SU-DHL-6 (cell line): ENCODE results near the gene ETV1.

Experiments
- H2AFZ ChIP-seq: fragments of 200-600 bp; sonication (generic); 2 replicates; pipeline ENCODE4 v1.6.1; 2014; ENCODE audit warnings: low read depth, mild to moderate bottlenecking, moderate library complexity, mixed read lengths, antibody characterized with exemption, low read length; ENCODE audit not compliant: severe bottlenecking
- H3F3A ChIP-seq: fragments of 200-600 bp; shearing (Covaris generic); 2 replicates; pipeline ENCODE4 v1.6.0; 2016; ENCODE audit warnings: antibody characterized with exemption, mild to moderate bottlenecking; ENCODE audit not compliant: insufficient read depth
- H3K27ac ChIP-seq: fragments of 200-600 bp; sonication (generic); 2 replicates; pipeline ENCODE4 v1.5.1; 2016; ENCODE audit warnings: low read depth, mild to moderate bottlenecking, low read length, moderate library complexity, mixed read lengths
- H3K27me3 ChIP-seq: fragments of 200-600 bp; sonication (generic), shearing (Covaris generic); 2 replicates; pipeline ENCODE4 v1.6.0; 2014; ENCODE audit warnings: mild to moderate bottlenecking, low read length
- H3K36me3 ChIP-seq: fragments of 200-600 bp; sonication (generic); 2 replicates; pipeline ENCODE4 v1.6.1; 2014; ENCODE audit warnings: mild to moderate bottlenecking, low read length, mixed read lengths
- H3K4me2 ChIP-seq: fragments of 300-600, 200-600 bp; shearing (Covaris generic), sonication (generic); 2 replicates; pipeline ENCODE4 v1.6.0; 2014; ENCODE audit warnings: low read length, low read depth, mild to moderate bottlenecking; ENCODE audit not compliant: poor library complexity, severe bottlenecking
- H3K4me3 ChIP-seq: fragments of 200-600 bp; sonication (generic); 2 replicates; pipeline ENCODE4 v1.5.1; 2014; ENCODE audit warnings: antibody characterized with exemption, low read length, mild to moderate bottlenecking, mixed read lengths; ENCODE audit not compliant: insufficient read depth, poor library complexity, severe bottlenecking
- H3K79me2 ChIP-seq: fragments of 200-600 bp; sonication (generic); 2 replicates; pipeline ENCODE4 v1.6.1; 2014; ENCODE audit warnings: mild to moderate bottlenecking, low read length, moderate library complexity; ENCODE audit not compliant: insufficient read depth
- H3K9ac ChIP-seq: fragments of 200-600 bp; sonication (generic); 2 replicates; pipeline ENCODE4 v1.7.0; 2014; ENCODE audit warnings: mild to moderate bottlenecking, low read length
- H3K9me2 ChIP-seq: fragments of 200-600 bp; sonication (generic); replicated peaks from 2 replicates; pipeline ENCODE4 v1.6.1; 2014; ENCODE audit warnings: low read length; ENCODE audit not compliant: insufficient read depth
- H3K9me3 ChIP-seq: fragments of 200-600 bp; sonication (generic); 2 replicates; pipeline ENCODE4 v1.6.1; 2014; ENCODE audit warnings: low read length, mixed read lengths; ENCODE audit not compliant: insufficient read depth
- H4K20me1 ChIP-seq: fragments of 200-600 bp; sonication (generic); 2 replicates; pipeline ENCODE4 v1.6.1; 2014; ENCODE audit warnings: low read depth, mild to moderate bottlenecking, antibody characterized with exemption, low read length, moderate library complexity, mixed read lengths
- EZH2phosphoT487 ChIP-seq: fragments of 200-600 bp; sonication (generic), shearing (Covaris generic); conservative IDR thresholded peaks from 2 replicates; pipeline ENCODE4 v1.6.1; 2018; ENCODE audit warnings: mild to moderate bottlenecking, antibody characterized with exemption, low read length, moderate library complexity, mixed read lengths
- TF ChIP-seq, protein P1 (sequence below): fragments of 200-600 bp; sonication (generic); IDR thresholded peaks from one replicate; pipeline ENCODE4 v1.5.1; 2017; ENCODE audit warnings: antibody characterized with exemption, mild to moderate bottlenecking, low read length, moderate library complexity; ENCODE audit not compliant: insufficient read depth, poor library complexity, severe bottlenecking

ETV1 gene

GRCh38 chr7:13988731-13989125 lies 738 bp downstream of the ETV1 start:
- Histone ChIP-seq H3K9me2 (no peaks in the 10 kb centered on the region), H3K9me3 (peaks cover 5% of the 10 kb centered on the region; the same call in 1 of the 2 replicates), H3K27me3 (no peaks in the 10 kb centered on the region), H3K4me3 (no peak overlapping the region), H3K9ac (no peak overlapping the region), H3K4me2 (no peak overlapping the region), H3K79me2 (no peaks in the 10 kb centered on the region), H3K36me3 (no peaks in the 10 kb centered on the region), H4K20me1 (no peaks in the 10 kb centered on the region), H2AFZ (no peak overlapping the region), H3F3A (no peaks in the 10 kb centered on the region), H3K27ac (no peak overlapping the region)
- TF ChIP-seq, protein P1, sequence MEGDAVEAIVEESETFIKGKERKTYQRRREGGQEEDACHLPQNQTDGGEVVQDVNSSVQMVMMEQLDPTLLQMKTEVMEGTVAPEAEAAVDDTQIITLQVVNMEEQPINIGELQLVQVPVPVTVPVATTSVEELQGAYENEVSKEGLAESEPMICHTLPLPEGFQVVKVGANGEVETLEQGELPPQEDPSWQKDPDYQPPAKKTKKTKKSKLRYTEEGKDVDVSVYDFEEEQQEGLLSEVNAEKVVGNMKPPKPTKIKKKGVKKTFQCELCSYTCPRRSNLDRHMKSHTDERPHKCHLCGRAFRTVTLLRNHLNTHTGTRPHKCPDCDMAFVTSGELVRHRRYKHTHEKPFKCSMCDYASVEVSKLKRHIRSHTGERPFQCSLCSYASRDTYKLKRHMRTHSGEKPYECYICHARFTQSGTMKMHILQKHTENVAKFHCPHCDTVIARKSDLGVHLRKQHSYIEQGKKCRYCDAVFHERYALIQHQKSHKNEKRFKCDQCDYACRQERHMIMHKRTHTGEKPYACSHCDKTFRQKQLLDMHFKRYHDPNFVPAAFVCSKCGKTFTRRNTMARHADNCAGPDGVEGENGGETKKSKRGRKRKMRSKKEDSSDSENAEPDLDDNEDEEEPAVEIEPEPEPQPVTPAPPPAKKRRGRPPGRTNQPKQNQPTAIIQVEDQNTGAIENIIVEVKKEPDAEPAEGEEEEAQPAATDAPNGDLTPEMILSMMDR, result no peak
- no peak for TF ChIP-seq EZH2phosphoT487

- Histone ChIP-seq H3K9me2 (no peaks in the 10 kb centered on the region), H3K79me2 (no peaks in the 10 kb centered on the region), H4K20me1 (no peaks in the 10 kb centered on the region), H2AFZ (no peak overlapping the region), H3K27me3 (no peaks in the 10 kb centered on the region), H3F3A (no peaks in the 10 kb centered on the region), H3K9me3 (peaks cover 5% of the 10 kb centered on the region; the same call in 1 of the 2 replicates), H3K27ac (no peak overlapping the region), H3K4me3 (no peak overlapping the region), H3K4me2 (no peak overlapping the region), H3K36me3 (no peaks in the 10 kb centered on the region), H3K9ac (no peak overlapping the region)
- TF ChIP-seq EZH2phosphoT487, result no peak
- TF ChIP-seq, protein P1, result no peak
Measured at GRCh38 chr7:13988065-13988464, 1.4 kb downstream of the ETV1 start.

DNA sequence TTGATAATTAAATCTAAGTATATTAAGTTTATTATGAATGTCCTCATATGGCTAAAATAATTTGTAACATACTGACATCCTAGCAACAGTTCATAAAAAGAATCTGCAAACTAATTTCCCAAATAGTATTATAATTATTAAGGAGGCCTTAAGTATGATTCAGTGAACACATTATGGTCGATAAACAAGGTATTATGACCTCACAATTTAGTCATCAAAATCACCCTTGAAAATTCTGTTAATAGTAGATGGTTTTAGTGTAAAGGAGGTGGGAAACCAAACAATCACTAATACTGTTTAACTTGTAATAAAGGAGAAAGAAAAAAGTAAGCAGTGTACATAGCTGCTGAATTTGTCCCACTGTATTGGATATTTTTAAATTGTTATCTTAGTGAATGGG lies 2.1 kb downstream of the ETV1 start:
- H3K27ac ChIP-seq, result no peak overlapping the region
- H3K36me3 ChIP-seq, result no peaks in the 10 kb centered on the region
- peaks cover 5% of the 10 kb centered on the region; the same call in 1 of the 2 replicates for H3K9me3 ChIP-seq
- no peak overlapping the region for H3K4me3 ChIP-seq
- H3K79me2 ChIP-seq, result no peaks in the 10 kb centered on the region
- no peak overlapping the region for H3K9ac ChIP-seq
- no peak overlapping the region for H3K4me2 ChIP-seq
- H3F3A ChIP-seq, result no peaks in the 10 kb centered on the region
- no peaks in the 10 kb centered on the region for H4K20me1 ChIP-seq
- TF ChIP-seq, protein P1, result no peak
- no peak for TF ChIP-seq EZH2phosphoT487
- no peaks in the 10 kb centered on the region for H3K9me2 ChIP-seq
- no peak overlapping the region for H2AFZ ChIP-seq
- H3K27me3 ChIP-seq, result no peaks in the 10 kb centered on the region
